Measurements from ENCODE around the gene FMOD.
A peak's percentile ranks its signal among the peaks of the same experiment; 100 is the strongest.

The FMOD gene

GRCh38 chr1:203366476-203366875, 15.6 kb upstream of the FMOD start:
- no peak overlapping the region for H3K9ac ChIP-seq
- TF ChIP-seq Cebpa-rat (IDR thresholded peaks at IDR 0.05) = no peak
- H3K27ac ChIP-seq = no peak overlapping the region
- H3K4me1 ChIP-seq = peaks cover 0 to 49% (median 21%) of the 10 kb centered on the region in 10 experiments; a peak in 15 of 20 replicates
- no peaks in the 10 kb centered on the region for H3K27me3 ChIP-seq
- H3K36me3 ChIP-seq = no peaks in the 10 kb centered on the region
- H3K4me3 ChIP-seq = no peak overlapping the region
- H4K20me1 ChIP-seq = no peaks in the 10 kb centered on the region
- H3K9me3 ChIP-seq (replicated peaks in 1 of 11) = no peaks in the 10 kb centered on the region
- no peak overlapping the region for H3K4me2 ChIP-seq

- no peak overlapping the region for H3K4me3 ChIP-seq
- H3K36me3 ChIP-seq = no peaks in the 10 kb centered on the region
- no peaks in the 10 kb centered on the region for H4K20me1 ChIP-seq
- H3K9ac ChIP-seq = no peak overlapping the region
- no peak for TF ChIP-seq Cebpa-rat (IDR thresholded peaks at IDR 0.05)
- H3K4me1 ChIP-seq = peaks cover 0 to 47% (median 19%) of the 10 kb centered on the region in 10 experiments; a peak in 15 of 20 replicates
- H3K27ac ChIP-seq = no peak overlapping the region
- no peaks in the 10 kb centered on the region for H3K9me3 ChIP-seq (replicated peaks in 1 of 11)
- H3K27me3 ChIP-seq = no peaks in the 10 kb centered on the region
- no peak overlapping the region; a peak in 1 of 22 replicates for H3K4me2 ChIP-seq
Measured at GRCh38 chr1:203364806-203365205, 13.9 kb upstream of the FMOD start.

- no peak overlapping the region for H3K4me3 ChIP-seq
- H3K9ac ChIP-seq = no peak overlapping the region
- H3K36me3 ChIP-seq = no peaks in the 10 kb centered on the region
- no peak for TF ChIP-seq Cebpa-rat (IDR thresholded peaks at IDR 0.05)
- H3K27me3 ChIP-seq = no peaks in the 10 kb centered on the region
- no peak overlapping the region for H3K27ac ChIP-seq
- H4K20me1 ChIP-seq = no peaks in the 10 kb centered on the region
- H3K4me2 ChIP-seq = peak overlapping the region in 3 of 11 experiments; percentile 3 to 26 (median 21); a peak in 2 of 22 replicates
- peaks cover 0 to 41% (median 16%) of the 10 kb centered on the region in 10 experiments; a peak in 15 of 20 replicates for H3K4me1 ChIP-seq
- H3K9me3 ChIP-seq (replicated peaks in 1 of 11) = no peaks in the 10 kb centered on the region
Measured at GRCh38 chr1:203364094-203364801, 13.3 kb upstream of the FMOD start.

GRCh38 chr1:203362720-203363025, 11.8 kb upstream of the FMOD start:
- no peaks in the 10 kb centered on the region for H3K27me3 ChIP-seq
- TF ChIP-seq Cebpa-rat (IDR thresholded peaks at IDR 0.05) = no peak
- H4K20me1 ChIP-seq = no peaks in the 10 kb centered on the region
- H3K36me3 ChIP-seq = no peaks in the 10 kb centered on the region
- no peak overlapping the region for H3K4me3 ChIP-seq
- H3K9ac ChIP-seq = no peak overlapping the region
- no peak overlapping the region; a peak in 1 of 22 replicates for H3K27ac ChIP-seq
- H3K4me2 ChIP-seq = peak overlapping the region in 3 of 11 experiments; percentile 34 to 81 (median 59); a peak in 5 of 22 replicates
- H3K4me1 ChIP-seq = peaks cover 0 to 29% (median 12%) of the 10 kb centered on the region in 10 experiments; a peak in 11 of 20 replicates
- H3K9me3 ChIP-seq (replicated peaks in 1 of 11) = peaks cover 0 to 6% (median 0%) of the 10 kb centered on the region in 11 experiments; a peak in 7 of 22 replicates

- Histone ChIP-seq H3K4me3 (no peak overlapping the region), H3K4me2 (peak overlapping the region in 4 of 11 experiments; percentile 24 to 81 (median 46); a peak in 7 of 22 replicates), H3K36me3 (no peaks in the 10 kb centered on the region), H3K9ac (no peak overlapping the region), H3K27me3 (no peaks in the 10 kb centered on the region), H4K20me1 (no peaks in the 10 kb centered on the region), H3K27ac (peak overlapping the region in 1 of 11 experiments; percentile 13; a peak in 1 of 22 replicates), H3K4me1 (peaks cover 0 to 29% (median 12%) of the 10 kb centered on the region in 10 experiments; a peak in 11 of 20 replicates), H3K9me3 (replicated peaks in 1 of 11) (peaks cover 0 to 12% (median 5%) of the 10 kb centered on the region in 11 experiments; a peak in 13 of 22 replicates)
- no peak for TF ChIP-seq Cebpa-rat (IDR thresholded peaks at IDR 0.05)
Measured at GRCh38 chr1:203361945-203362719, 11.2 kb upstream of the FMOD start.

- TF ChIP-seq Cebpa-rat (IDR thresholded peaks at IDR 0.05) = no peak
- no peaks in the 10 kb centered on the region for H4K20me1 ChIP-seq
- H3K4me2 ChIP-seq = peak overlapping the region in 1 of 11 experiments; percentile 81; a peak in 2 of 22 replicates
- no peaks in the 10 kb centered on the region for H3K27me3 ChIP-seq
- no peak overlapping the region for H3K9ac ChIP-seq
- peaks cover 0 to 25% (median 13%) of the 10 kb centered on the region in 11 experiments; a peak in 14 of 22 replicates for H3K9me3 ChIP-seq (replicated peaks in 1 of 11)
- H3K4me1 ChIP-seq = peaks cover 0 to 29% (median 11%) of the 10 kb centered on the region in 10 experiments; a peak in 11 of 20 replicates
- H3K27ac ChIP-seq = no peak overlapping the region
- no peaks in the 10 kb centered on the region for H3K36me3 ChIP-seq
- H3K4me3 ChIP-seq = no peak overlapping the region
Measured at GRCh38 chr1:203360547-203361185, 9.7 kb upstream of the FMOD start.

GRCh38 chr1:203359010-203359571, 8.2 kb upstream of the FMOD start:
- no peak overlapping the region for H3K9ac ChIP-seq
- H3K27me3 ChIP-seq = no peaks in the 10 kb centered on the region
- no peaks in the 10 kb centered on the region for H3K36me3 ChIP-seq
- H3K4me3 ChIP-seq = no peak overlapping the region
- H4K20me1 ChIP-seq = no peaks in the 10 kb centered on the region
- H3K9me3 ChIP-seq (replicated peaks in 1 of 11) = peaks cover 0 to 25% (median 13%) of the 10 kb centered on the region in 11 experiments; a peak in 14 of 22 replicates
- H3K4me1 ChIP-seq = peaks cover 0 to 21% (median 9%) of the 10 kb centered on the region in 10 experiments; a peak in 11 of 20 replicates
- no peak overlapping the region for H3K4me2 ChIP-seq
- TF ChIP-seq Cebpa-rat (IDR thresholded peaks at IDR 0.05) = no peak
- no peak overlapping the region for H3K27ac ChIP-seq

- Histone ChIP-seq H3K4me3 (no peak overlapping the region), H3K27me3 (no peaks in the 10 kb centered on the region; a peak in 1 of 22 replicates), H3K4me2 (no peak overlapping the region), H3K9ac (no peak overlapping the region), H3K27ac (no peak overlapping the region), H3K36me3 (no peaks in the 10 kb centered on the region), H3K4me1 (peaks cover 0 to 15% (median 11%) of the 10 kb centered on the region in 10 experiments; a peak in 18 of 20 replicates), H4K20me1 (no peaks in the 10 kb centered on the region), H3K9me3 (replicated peaks in 1 of 11) (peaks cover 0 to 25% (median 13%) of the 10 kb centered on the region in 11 experiments; a peak in 14 of 22 replicates)
- TF ChIP-seq Cebpa-rat (IDR thresholded peaks at IDR 0.05) = no peak
Measured at GRCh38 chr1:203354246-203354645, 3.3 kb upstream of the FMOD start.
